ENCODE measurements around the gene FOSB.

GRCh38 chr19:45420356-45420755 lies 47.4 kb upstream of the FOSB start:
- TF ChIP-seq POLR2A (IDR thresholded peaks at IDR 0.05): no peak
- no peak for TF ChIP-seq CTCF (IDR thresholded peaks at IDR 0.05)
